WTC11 (cell line): ENCODE data around the gene RRBP1. TPM values are rescaled to one million over a fixed set of nuclear protein-coding genes. Genes with fewer than 3 reads are reported as not detected.

Experiments used
- ATAC-seq: fragments of 200-7000 bp; cut with Tn5 transposase; 2 replicates; pipeline ENCODE4 v1.10.0; 2021; ENCODE audit warnings: mild to moderate bottlenecking, moderate library complexity
- CTCF ChIA-PET: fragments of 300-600 bp; sonication (Branson Sonifier 250); formaldehyde crosslinking; loops from one replicate; lab custom pipeline; 2021; ENCODE audit warnings: antibody characterized with exemption; lab: Charles Lee
- POLR2A ChIA-PET: fragments of 350-600 bp; sonication (Branson Sonifier 250); formaldehyde crosslinking; loops from one replicate; lab custom pipeline; 2021; ENCODE audit warnings: antibody characterized with exemption; lab: Charles Lee
- DNase-seq: peaks from one replicate; pipeline ENCODE4 v3.0.0; 2021; ENCODE audit warnings: low spot score
- H3K27ac Mint-ChIP-seq: 2 replicates; pipeline ENCODE4 v1.8.0; 2021; ENCODE audit warnings: mixed read lengths
- H3K27me3 Mint-ChIP-seq: 2 replicates; pipeline ENCODE4 v1.8.0; 2021; ENCODE audit warnings: low read depth, mild to moderate bottlenecking, moderate library complexity, mixed read lengths
- H3K36me3 Mint-ChIP-seq: 2 replicates; pipeline ENCODE4 v1.8.0; 2021; ENCODE audit warnings: mixed read lengths
- H3K4me1 Mint-ChIP-seq: 2 replicates; pipeline ENCODE4 v1.8.0; 2022; ENCODE audit warnings: mixed read lengths
- H3K4me3 Mint-ChIP-seq: 2 replicates; pipeline ENCODE4 v1.8.0; 2021; ENCODE audit warnings: mild to moderate bottlenecking, moderate library complexity, mixed read lengths
- H3K9me3 Mint-ChIP-seq: 2 replicates; pipeline ENCODE4 v1.8.0; 2021; ENCODE audit warnings: mixed read lengths
- FOXJ3 ChIP-seq: sonication (generic); formaldehyde crosslinking; IDR thresholded peaks from 2 replicates; pipeline ENCODE4 v1.9.0; 2021; ENCODE audit warnings: missing genetic modification reagents, mild to moderate bottlenecking, borderline replicate concordance
- FOXP1 ChIP-seq: sonication (generic); formaldehyde crosslinking; IDR thresholded peaks from 2 replicates; pipeline ENCODE4 v1.8.0; 2022; ENCODE audit warnings: missing genetic modification reagents, mild to moderate bottlenecking, moderate library complexity, borderline replicate concordance
- GRHL2 ChIP-seq: fragments of 250-450 bp; sonication (Bioruptor Pico); IDR thresholded peaks from 2 replicates; pipeline ENCODE4 v1.8.0; 2022; ENCODE audit warnings: mild to moderate bottlenecking, moderate library complexity; ENCODE audit not compliant: insufficient replicate concordance, severe bottlenecking
- IRF2 ChIP-seq: sonication (generic); formaldehyde crosslinking; IDR thresholded peaks from 2 replicates; pipeline ENCODE4 v1.8.0; 2022; ENCODE audit warnings: low read depth, missing genetic modification reagents, borderline replicate concordance
- JUN ChIP-seq: sonication (generic); formaldehyde crosslinking; IDR thresholded peaks from 2 replicates; pipeline ENCODE4 v1.8.0; 2023; ENCODE audit warnings: mild to moderate bottlenecking, missing genetic modification reagents
- NFATC4 ChIP-seq: fragments of 250-450 bp; sonication (Bioruptor Pico); IDR thresholded peaks from 2 replicates; pipeline ENCODE4 v1.9.0; 2021; ENCODE audit warnings: mild to moderate bottlenecking
- NFE2L1 ChIP-seq: sonication (generic); formaldehyde crosslinking; IDR thresholded peaks from 2 replicates; pipeline ENCODE4 v1.8.1; 2023; ENCODE audit warnings: missing genetic modification reagents
- RORB ChIP-seq: fragments of 250-450 bp; sonication (Bioruptor Pico); IDR thresholded peaks from 2 replicates; pipeline ENCODE4 v1.9.0; 2021; ENCODE audit warnings: mild to moderate bottlenecking
- SMAD3 ChIP-seq: sonication (generic); formaldehyde crosslinking; IDR thresholded peaks from 2 replicates; pipeline ENCODE4 v1.8.0; 2022; ENCODE audit warnings: missing genetic modification reagents, mild to moderate bottlenecking, borderline replicate concordance
- SMAD4 ChIP-seq: sonication (generic); formaldehyde crosslinking; IDR thresholded peaks from 2 replicates; pipeline ENCODE4 v1.8.0; 2022; ENCODE audit warnings: mild to moderate bottlenecking, missing genetic modification reagents
- TEAD1 ChIP-seq: sonication (generic); formaldehyde crosslinking; IDR thresholded peaks from 2 replicates; pipeline ENCODE4 v1.8.0; 2022; ENCODE audit warnings: mild to moderate bottlenecking, missing genetic modification reagents
- ZNF232 ChIP-seq: sonication (generic); formaldehyde crosslinking; IDR thresholded peaks from 2 replicates; pipeline ENCODE4 v1.8.0; 2022; ENCODE audit warnings: mild to moderate bottlenecking, missing genetic modification reagents
- total RNA-seq: library from RNA; stranded (reverse); gene quantifications from 3 replicates; pipeline ENCODE4 v1.2.3, GENCODE V29; 2021
- TF ChIP-seq, protein P1 (sequence below): sonication (generic); formaldehyde crosslinking; IDR thresholded peaks from 2 replicates; pipeline ENCODE4 v1.8.0; 2023; ENCODE audit warnings: missing genetic modification reagents, mild to moderate bottlenecking, borderline replicate concordance
- TF ChIP-seq, protein P2 (sequence below): sonication (generic); formaldehyde crosslinking; IDR thresholded peaks from 2 replicates; pipeline ENCODE4 v1.8.1; 2023; ENCODE audit warnings: mild to moderate bottlenecking, missing genetic modification reagents
- TF ChIP-seq, protein P3 (sequence below): sonication (generic); formaldehyde crosslinking; IDR thresholded peaks from 2 replicates; pipeline ENCODE4 v1.8.0; 2022; ENCODE audit warnings: mild to moderate bottlenecking, missing genetic modification reagents
- TF ChIP-seq, protein P4 (sequence below): fragments of 250-450 bp; sonication (Bioruptor Pico); IDR thresholded peaks from 2 replicates; pipeline ENCODE4 v1.9.0; 2021; ENCODE audit warnings: moderate library complexity, mild to moderate bottlenecking, inconsistent platforms, borderline replicate concordance
- TF ChIP-seq, protein P5 (sequence below): sonication (generic); formaldehyde crosslinking; IDR thresholded peaks from 2 replicates; pipeline ENCODE4 v1.8.0; 2022; ENCODE audit warnings: mild to moderate bottlenecking, missing genetic modification reagents
- TF ChIP-seq, protein P6 (sequence below): sonication (generic); formaldehyde crosslinking; IDR thresholded peaks from 2 replicates; pipeline ENCODE4 v1.8.1; 2022; ENCODE audit warnings: low read depth, missing genetic modification reagents, borderline replicate concordance

The RRBP1 gene
- total RNA-seq, 1 experiment from 2014 or later: 171 TPM

DNA sequence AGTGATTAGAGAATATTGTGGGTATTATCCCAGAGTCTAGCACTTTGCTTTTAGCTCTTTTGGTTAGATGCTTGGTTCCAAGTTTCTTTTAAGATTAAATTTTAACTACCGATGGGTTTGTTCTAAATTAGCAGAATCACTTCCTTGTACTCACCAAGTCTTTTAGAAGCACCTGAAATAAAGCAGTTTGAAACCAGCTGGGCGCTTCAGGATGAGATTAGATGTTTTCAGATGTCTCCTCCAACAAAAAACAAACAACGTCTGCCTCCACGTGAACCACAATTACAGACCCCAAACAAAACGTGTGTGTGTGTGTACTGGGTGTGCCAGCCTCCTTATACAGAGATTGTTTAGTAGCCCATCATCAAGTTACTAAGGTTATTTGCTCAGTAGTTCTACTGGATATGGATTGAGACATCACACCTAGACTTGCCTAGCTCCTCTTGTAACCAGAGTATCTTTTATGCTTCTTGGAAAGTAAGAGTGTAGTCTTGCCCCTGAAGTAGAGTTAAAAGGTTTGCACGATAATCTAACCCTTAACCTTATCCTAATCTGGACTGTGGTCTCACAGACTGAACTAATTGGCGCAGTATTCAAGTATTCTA lies 109.9 kb downstream of the RRBP1 start:
- Mint-ChIP-seq H3K27ac (peak overlapping the region; percentile 88), H3K4me3 (peak overlapping the region; percentile 55), H3K4me1 (peaks cover 68% of the 10 kb centered on the region), H3K9me3 (no peaks in the 10 kb centered on the region), H3K36me3 (no peaks in the 10 kb centered on the region), H3K27me3 (no peaks in the 10 kb centered on the region)
- ChIA-PET CTCF (interaction anchor here (0.8 to 0.9 kb wide), 2 partner anchors 77 to 110 kb away, joined by 3 to 4 read pairs; partner anchors contain the start of gene RRBP1), POLR2A (interaction anchor here (1.5 to 2.7 kb wide), 2 partner anchors 30 to 39 kb away, joined by 4 to 9 read pairs; no protein-coding TSS in a partner anchor)
- DNase-seq: no peak
- no peak for TF ChIP-seq NFE2L1 (CRISPR knock-in tag)
- TF ChIP-seq, protein P1, sequence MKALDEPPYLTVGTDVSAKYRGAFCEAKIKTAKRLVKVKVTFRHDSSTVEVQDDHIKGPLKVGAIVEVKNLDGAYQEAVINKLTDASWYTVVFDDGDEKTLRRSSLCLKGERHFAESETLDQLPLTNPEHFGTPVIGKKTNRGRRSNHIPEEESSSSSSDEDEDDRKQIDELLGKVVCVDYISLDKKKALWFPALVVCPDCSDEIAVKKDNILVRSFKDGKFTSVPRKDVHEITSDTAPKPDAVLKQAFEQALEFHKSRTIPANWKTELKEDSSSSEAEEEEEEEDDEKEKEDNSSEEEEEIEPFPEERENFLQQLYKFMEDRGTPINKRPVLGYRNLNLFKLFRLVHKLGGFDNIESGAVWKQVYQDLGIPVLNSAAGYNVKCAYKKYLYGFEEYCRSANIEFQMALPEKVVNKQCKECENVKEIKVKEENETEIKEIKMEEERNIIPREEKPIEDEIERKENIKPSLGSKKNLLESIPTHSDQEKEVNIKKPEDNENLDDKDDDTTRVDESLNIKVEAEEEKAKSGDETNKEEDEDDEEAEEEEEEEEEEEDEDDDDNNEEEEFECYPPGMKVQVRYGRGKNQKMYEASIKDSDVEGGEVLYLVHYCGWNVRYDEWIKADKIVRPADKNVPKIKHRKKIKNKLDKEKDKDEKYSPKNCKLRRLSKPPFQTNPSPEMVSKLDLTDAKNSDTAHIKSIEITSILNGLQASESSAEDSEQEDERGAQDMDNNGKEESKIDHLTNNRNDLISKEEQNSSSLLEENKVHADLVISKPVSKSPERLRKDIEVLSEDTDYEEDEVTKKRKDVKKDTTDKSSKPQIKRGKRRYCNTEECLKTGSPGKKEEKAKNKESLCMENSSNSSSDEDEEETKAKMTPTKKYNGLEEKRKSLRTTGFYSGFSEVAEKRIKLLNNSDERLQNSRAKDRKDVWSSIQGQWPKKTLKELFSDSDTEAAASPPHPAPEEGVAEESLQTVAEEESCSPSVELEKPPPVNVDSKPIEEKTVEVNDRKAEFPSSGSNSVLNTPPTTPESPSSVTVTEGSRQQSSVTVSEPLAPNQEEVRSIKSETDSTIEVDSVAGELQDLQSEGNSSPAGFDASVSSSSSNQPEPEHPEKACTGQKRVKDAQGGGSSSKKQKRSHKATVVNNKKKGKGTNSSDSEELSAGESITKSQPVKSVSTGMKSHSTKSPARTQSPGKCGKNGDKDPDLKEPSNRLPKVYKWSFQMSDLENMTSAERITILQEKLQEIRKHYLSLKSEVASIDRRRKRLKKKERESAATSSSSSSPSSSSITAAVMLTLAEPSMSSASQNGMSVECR (CRISPR knock-in tag): no peak
- TF ChIP-seq, protein P2, sequence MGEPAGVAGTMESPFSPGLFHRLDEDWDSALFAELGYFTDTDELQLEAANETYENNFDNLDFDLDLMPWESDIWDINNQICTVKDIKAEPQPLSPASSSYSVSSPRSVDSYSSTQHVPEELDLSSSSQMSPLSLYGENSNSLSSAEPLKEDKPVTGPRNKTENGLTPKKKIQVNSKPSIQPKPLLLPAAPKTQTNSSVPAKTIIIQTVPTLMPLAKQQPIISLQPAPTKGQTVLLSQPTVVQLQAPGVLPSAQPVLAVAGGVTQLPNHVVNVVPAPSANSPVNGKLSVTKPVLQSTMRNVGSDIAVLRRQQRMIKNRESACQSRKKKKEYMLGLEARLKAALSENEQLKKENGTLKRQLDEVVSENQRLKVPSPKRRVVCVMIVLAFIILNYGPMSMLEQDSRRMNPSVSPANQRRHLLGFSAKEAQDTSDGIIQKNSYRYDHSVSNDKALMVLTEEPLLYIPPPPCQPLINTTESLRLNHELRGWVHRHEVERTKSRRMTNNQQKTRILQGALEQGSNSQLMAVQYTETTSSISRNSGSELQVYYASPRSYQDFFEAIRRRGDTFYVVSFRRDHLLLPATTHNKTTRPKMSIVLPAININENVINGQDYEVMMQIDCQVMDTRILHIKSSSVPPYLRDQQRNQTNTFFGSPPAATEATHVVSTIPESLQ (CRISPR knock-in tag): no peak
- TF ChIP-seq ZNF232 (CRISPR knock-in tag): no peak
- no peak for TF ChIP-seq JUN
- TF ChIP-seq RORB (CRISPR knock-in tag): no peak
- TF ChIP-seq, protein P3, sequence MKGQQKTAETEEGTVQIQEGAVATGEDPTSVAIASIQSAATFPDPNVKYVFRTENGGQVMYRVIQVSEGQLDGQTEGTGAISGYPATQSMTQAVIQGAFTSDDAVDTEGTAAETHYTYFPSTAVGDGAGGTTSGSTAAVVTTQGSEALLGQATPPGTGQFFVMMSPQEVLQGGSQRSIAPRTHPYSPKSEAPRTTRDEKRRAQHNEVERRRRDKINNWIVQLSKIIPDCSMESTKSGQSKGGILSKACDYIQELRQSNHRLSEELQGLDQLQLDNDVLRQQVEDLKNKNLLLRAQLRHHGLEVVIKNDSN (CRISPR knock-in tag): no peak
- TF ChIP-seq SMAD4 (CRISPR knock-in tag): no peak
- TF ChIP-seq, protein P4, sequence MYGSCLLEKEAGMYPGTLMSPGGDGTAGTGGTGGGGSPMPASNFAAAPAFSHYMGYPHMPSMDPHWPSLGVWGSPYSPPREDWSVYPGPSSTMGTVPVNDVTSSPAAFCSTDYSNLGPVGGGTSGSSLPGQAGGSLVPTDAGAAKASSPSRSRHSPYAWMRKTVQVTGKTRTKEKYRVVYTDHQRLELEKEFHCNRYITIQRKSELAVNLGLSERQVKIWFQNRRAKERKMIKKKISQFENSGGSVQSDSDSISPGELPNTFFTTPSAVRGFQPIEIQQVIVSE (CRISPR knock-in tag): no peak
- TF ChIP-seq, protein P5, sequence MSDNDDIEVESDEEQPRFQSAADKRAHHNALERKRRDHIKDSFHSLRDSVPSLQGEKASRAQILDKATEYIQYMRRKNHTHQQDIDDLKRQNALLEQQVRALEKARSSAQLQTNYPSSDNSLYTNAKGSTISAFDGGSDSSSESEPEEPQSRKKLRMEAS: no peak
- TF ChIP-seq, protein P6, sequence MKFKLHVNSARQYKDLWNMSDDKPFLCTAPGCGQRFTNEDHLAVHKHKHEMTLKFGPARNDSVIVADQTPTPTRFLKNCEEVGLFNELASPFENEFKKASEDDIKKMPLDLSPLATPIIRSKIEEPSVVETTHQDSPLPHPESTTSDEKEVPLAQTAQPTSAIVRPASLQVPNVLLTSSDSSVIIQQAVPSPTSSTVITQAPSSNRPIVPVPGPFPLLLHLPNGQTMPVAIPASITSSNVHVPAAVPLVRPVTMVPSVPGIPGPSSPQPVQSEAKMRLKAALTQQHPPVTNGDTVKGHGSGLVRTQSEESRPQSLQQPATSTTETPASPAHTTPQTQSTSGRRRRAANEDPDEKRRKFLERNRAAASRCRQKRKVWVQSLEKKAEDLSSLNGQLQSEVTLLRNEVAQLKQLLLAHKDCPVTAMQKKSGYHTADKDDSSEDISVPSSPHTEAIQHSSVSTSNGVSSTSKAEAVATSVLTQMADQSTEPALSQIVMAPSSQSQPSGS (CRISPR knock-in tag): no peak
- TF ChIP-seq NFATC4: no peak
- TF ChIP-seq FOXP1: no peak
- no peak for TF ChIP-seq FOXJ3 (CRISPR knock-in tag)
- no peak for TF ChIP-seq GRHL2 (CRISPR knock-in tag)
- TF ChIP-seq TEAD1 (CRISPR knock-in tag): no peak
- no peak for TF ChIP-seq IRF2 (CRISPR knock-in tag)
- TF ChIP-seq SMAD3 (CRISPR knock-in tag): no peak
- ATAC-seq: no peak
